ENCODE data around the gene MCTP1.

The MCTP1 gene

DNA sequence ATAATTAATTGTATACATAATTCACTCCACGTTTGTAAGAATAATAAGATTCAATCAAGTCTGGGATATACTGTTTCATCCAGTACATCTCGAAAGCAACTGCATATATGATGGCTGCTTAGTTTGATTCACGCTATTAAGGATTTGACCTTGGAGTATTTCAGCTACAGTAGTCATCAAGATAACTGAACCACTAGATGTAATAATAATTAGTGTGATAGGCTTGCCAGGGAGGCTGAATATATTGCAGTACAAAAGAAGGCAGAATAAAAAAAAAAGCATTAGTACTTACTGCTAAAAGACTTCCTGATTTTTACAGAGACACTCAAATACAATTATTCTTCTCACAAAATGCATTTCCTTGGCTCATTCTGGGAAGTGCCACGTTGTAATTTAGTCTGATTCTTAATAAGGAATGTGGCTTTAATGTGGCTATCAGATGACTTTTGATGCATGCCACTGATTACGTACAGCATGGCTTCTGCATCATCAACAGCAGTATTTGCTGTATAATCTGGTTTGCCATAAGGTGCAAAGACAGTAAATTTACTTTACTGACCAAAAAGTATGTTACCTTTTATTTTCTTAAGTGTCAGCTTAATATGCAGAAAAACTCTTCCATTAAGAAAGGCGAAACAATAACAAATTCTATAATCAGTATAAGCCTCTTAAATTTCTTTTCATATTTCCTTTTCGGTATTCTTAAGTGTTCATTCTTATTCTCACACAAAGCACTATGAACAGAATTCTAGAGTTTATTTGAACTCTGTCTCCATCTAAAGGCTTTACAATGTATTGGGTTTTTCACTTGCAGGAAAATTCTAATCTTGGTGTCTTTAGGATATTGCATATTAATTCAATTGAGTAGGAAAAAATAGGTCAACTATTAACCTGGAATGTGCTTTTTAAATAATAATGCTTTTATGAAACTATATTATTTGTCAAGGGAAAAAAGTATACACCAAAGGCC, 500.1 kb downstream of the MCTP1 start:
- no peaks in the 10 kb centered on the region for H3K9me3 Mint-ChIP-seq
- no peak overlapping the region for H3K4me3 Mint-ChIP-seq
- DNase-seq (no peak), ATAC-seq (replicated peaks) (no peak)
- no peak overlapping the region for H3K27ac Mint-ChIP-seq
- no peaks in the 10 kb centered on the region for H3K27me3 Mint-ChIP-seq
- no peaks in the 10 kb centered on the region for H3K4me1 Mint-ChIP-seq
- H3K36me3 Mint-ChIP-seq, result no peaks in the 10 kb centered on the region

DNA sequence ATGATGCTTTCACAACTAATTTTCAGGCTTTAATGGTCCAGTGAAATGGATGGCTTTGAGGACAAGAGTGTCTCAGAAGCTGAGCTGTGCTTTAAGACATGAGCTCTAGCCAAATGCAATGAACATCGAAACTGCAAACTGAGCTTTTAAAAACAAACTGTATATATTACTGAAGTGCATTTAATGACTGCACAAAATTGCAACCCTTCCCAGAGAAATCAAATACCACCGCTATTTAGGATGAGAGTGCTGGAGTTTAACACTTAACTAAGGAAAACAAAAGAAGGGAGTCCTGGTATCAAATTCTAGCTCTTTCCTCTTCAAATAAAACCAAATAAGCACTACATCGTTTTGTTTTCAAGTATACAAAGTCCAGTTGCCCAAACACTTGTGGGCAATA, 502.5 kb downstream of the MCTP1 start:
- DNase-seq (no peak), ATAC-seq (replicated peaks) (no peak)
- H3K27me3 Mint-ChIP-seq, result no peaks in the 10 kb centered on the region
- no peaks in the 10 kb centered on the region for H3K4me1 Mint-ChIP-seq
- H3K27ac Mint-ChIP-seq, result no peak overlapping the region
- no peak overlapping the region for H3K4me3 Mint-ChIP-seq
- H3K9me3 Mint-ChIP-seq, result no peaks in the 10 kb centered on the region
- H3K36me3 Mint-ChIP-seq, result no peaks in the 10 kb centered on the region

DNA sequence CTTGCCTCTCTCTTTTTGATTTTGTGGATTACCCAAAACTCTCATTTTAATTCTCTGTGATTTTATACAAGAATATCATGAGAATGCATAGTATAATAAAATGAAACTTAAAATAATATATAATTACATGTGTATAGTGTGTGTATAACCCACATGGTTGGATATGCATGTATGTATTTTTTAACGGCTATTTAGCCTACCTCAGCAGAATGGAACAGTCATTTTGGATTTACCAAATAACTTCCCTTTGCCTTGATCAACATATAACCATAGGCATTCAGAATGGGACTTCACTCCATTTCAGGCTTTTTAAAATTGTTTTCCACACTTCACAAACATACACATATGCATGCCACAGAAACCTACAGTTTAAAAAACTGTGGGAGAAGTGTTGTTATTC, 505.2 kb downstream of the MCTP1 start:
- no peaks in the 10 kb centered on the region for H3K4me1 Mint-ChIP-seq
- H3K27ac Mint-ChIP-seq, result no peak overlapping the region
- no peaks in the 10 kb centered on the region for H3K27me3 Mint-ChIP-seq
- DNase-seq (no peak), ATAC-seq (replicated peaks) (no peak)
- no peaks in the 10 kb centered on the region for H3K36me3 Mint-ChIP-seq
- H3K4me3 Mint-ChIP-seq, result no peak overlapping the region
- H3K9me3 Mint-ChIP-seq, result no peaks in the 10 kb centered on the region

DNA sequence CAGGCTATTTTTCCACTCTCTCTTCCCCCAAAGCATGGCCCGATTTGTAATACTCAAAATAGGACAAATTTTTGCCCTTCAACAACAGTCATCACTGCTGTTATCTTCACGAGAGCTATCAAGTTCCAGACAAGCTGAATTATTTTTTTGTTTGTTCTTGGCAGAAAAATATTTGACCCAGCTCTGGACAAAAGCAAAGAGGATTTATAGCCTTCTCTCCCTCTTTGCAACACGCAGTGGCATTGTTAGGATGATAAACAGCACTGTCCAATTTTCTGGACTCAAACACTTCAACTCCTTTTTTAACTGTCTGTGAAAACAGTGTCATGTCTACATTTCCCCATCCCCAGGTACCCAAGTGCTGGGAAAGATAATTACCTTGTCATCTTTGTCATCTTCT, 506.2 kb downstream of the MCTP1 start:
- no peaks in the 10 kb centered on the region for H3K36me3 Mint-ChIP-seq
- DNase-seq (no peak), ATAC-seq (replicated peaks) (no peak)
- no peak overlapping the region for H3K27ac Mint-ChIP-seq
- no peaks in the 10 kb centered on the region for H3K9me3 Mint-ChIP-seq
- H3K4me3 Mint-ChIP-seq, result no peak overlapping the region
- no peaks in the 10 kb centered on the region for H3K27me3 Mint-ChIP-seq
- H3K4me1 Mint-ChIP-seq, result no peaks in the 10 kb centered on the region

DNA sequence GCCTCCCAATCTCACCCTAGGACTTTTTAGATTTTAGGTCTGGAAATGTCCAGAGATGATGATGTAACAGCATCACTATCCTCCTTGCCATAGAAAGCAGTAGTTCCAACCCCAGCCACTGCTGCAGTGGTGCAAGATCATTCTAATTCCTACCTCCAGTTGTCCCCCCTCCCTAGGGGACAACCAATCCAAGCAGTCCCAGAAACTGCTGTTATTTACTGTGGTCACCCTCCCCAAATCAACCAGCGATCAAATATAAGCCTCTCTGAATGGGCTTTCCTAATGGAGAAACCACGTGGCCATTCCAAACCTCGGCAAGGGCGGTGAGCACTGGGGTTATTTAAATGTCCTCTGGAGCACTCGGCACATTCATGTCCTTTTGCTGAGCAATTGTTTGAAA, 506.6 kb downstream of the MCTP1 start:
- Mint-ChIP-seq H3K4me3 (no peak overlapping the region), H3K4me1 (no peaks in the 10 kb centered on the region), H3K9me3 (peaks cover 0 to 4% of the 10 kb centered on the region in 2 donors), H3K27me3 (no peaks in the 10 kb centered on the region), H3K27ac (no peak overlapping the region), H3K36me3 (peaks cover 2 to 4% of the 10 kb centered on the region in 2 donors)
- DNase-seq (no peak), ATAC-seq (replicated peaks) (no peak)

DNA sequence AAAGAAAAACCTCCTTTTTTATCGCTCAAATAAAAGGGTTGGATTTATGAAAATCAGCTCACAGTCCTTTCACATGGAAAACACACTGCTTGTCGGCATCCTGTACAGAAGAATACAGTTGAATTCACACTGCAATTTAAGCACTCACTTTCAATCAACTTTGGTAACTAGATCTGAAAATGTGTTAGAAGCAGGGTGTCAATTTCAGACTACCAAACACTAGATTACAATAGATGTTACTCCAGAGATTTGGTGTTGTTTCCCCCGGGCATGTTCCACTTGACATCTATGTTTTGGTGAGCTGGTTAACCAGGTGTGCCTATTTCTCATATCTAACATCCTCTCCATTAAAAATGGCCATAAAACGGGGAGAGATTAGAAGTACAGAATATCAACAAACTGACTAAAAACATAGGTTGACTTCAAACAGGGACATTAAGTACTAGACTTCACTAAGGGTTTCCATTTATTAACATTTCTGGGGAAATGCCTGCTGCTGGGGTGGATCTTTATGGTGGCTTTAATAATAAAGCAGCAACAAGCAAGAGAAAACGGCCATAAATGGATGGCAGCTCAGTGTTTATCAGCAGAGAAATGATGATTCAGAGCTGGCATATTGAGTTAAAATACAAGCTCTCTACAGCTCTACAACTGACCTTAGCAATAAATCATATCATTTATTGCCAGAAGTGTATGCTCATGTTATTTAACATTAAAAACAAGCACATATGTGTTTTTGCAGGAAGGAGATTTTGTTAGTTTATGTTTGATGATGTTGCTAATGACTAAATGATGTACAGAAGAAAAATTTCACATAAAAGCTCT, 507.6 kb downstream of the MCTP1 start:
- no peak for ATAC-seq (replicated peaks)
- peaks cover 0 to 4% of the 10 kb centered on the region in 2 donors for H3K9me3 Mint-ChIP-seq

DNA sequence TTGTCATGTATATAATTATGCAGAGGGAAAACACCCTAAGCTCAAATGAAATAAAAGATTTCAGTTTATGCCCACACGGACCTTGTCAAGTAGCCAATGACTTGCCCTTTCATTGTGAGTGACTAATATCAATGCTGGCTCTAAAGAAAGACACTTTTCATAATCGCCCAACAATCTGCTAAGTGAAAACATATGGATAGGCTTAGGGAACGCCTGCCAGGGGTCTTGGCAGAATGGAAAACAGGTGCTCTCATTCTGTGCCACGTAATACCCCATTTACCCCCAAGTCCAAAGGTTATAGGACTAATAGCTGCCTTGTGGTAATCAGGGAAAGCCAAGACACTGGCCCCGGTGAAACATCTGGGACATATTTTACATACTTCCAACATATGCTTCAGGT, 508.7 kb downstream of the MCTP1 start:
- ATAC-seq (replicated peaks), result no peak
- no peak overlapping the region for H3K27ac Mint-ChIP-seq
- no peak for DNase-seq
- H3K9me3 Mint-ChIP-seq, result peaks cover 0 to 4% of the 10 kb centered on the region in 2 donors
- no peaks in the 10 kb centered on the region for H3K4me1 Mint-ChIP-seq
- H3K4me3 Mint-ChIP-seq, result no peak overlapping the region
- H3K27me3 Mint-ChIP-seq, result no peaks in the 10 kb centered on the region
- H3K36me3 Mint-ChIP-seq, result peaks cover 2 to 4% of the 10 kb centered on the region in 2 donors

More for the DNA sequence above, 507.6 kb downstream of the MCTP1 start:
- no peaks in the 10 kb centered on the region for H3K27me3 Mint-ChIP-seq
- DNase-seq, result no peak
- no peak overlapping the region for H3K4me3 Mint-ChIP-seq
- no peaks in the 10 kb centered on the region for H3K4me1 Mint-ChIP-seq
- H3K27ac Mint-ChIP-seq, result no peak overlapping the region
- peaks cover 2 to 4% of the 10 kb centered on the region in 2 donors for H3K36me3 Mint-ChIP-seq

DNA sequence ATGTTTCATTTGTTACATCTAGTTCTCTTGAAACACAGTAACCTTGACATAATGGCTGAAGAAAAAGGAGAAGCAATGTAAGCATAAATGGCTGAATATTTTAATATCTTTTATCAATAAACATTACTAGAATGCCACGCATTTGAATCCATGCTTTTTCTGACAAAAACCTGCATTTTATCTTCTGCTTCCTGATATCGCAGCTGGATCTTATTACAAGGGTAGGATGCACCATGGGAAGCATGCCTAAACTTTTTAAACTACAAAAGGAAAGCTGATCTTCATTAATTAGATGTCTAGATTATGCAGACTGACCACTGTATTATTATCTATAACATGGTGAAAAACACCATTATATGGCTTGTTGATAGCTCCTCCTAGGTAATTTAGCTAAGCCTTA, 509.8 kb downstream of the MCTP1 start:
- Mint-ChIP-seq H3K4me1 (no peaks in the 10 kb centered on the region), H3K36me3 (peaks cover 2 to 4% of the 10 kb centered on the region in 2 donors), H3K27ac (no peak overlapping the region), H3K27me3 (no peaks in the 10 kb centered on the region), H3K9me3 (peaks cover 0 to 4% of the 10 kb centered on the region in 2 donors), H3K4me3 (no peak overlapping the region)
- DNase-seq (no peak), ATAC-seq (replicated peaks) (no peak)

DNA sequence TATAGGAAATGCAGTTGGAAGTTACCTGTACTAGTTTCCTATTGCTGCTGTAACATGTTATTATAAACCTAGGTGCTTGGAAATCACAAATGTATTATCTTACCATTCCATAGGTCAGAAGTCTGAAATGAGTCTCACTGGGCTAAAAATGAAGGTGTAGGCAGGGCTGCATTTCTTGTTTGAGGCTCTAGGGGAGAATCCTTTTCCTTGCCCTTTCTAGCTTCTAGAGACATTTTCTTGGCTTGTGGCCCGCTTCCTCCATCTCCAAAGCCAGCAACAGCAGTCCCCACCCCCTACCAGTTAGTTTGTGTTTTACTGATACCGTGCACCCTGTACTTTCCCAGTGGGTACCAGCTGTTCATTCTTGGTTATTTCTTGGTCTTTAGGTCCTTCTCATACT, 513.2 kb downstream of the MCTP1 start:
- Mint-ChIP-seq H3K27me3 (no peaks in the 10 kb centered on the region), H3K36me3 (peaks cover 2 to 4% of the 10 kb centered on the region in 2 donors), H3K27ac (no peak overlapping the region), H3K4me1 (no peaks in the 10 kb centered on the region), H3K4me3 (no peak overlapping the region), H3K9me3 (peaks cover 0 to 4% of the 10 kb centered on the region in 2 donors)
- no peak for DNase-seq
- ATAC-seq (replicated peaks), result peak; percentile 16 to 22

DNA sequence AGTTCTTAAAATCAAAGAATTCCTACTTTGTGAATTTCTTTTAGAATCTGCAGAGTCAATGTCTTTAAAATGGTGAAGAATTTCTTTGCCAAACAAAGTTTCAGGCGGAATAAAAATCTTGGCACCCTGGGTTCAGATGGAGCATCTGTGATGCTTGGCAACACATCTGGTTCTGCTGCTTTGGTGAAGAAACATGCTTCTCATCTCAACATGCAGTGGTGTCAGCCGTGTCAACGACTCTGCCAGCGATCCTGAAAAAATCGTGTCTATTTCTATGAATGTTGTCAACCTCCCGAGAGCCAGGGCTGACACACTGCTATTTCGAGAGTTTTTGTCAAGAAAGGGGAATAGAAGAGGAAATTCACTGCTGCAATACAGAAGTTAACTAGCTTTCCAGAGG, 514.9 kb downstream of the MCTP1 start:
- Mint-ChIP-seq H3K27me3 (no peaks in the 10 kb centered on the region), H3K36me3 (peaks cover 2 to 4% of the 10 kb centered on the region in 2 donors), H3K27ac (no peak overlapping the region), H3K4me3 (no peak overlapping the region), H3K4me1 (no peaks in the 10 kb centered on the region), H3K9me3 (peaks cover 0 to 4% of the 10 kb centered on the region in 2 donors)
- DNase-seq (no peak), ATAC-seq (replicated peaks) (no peak)

DNA sequence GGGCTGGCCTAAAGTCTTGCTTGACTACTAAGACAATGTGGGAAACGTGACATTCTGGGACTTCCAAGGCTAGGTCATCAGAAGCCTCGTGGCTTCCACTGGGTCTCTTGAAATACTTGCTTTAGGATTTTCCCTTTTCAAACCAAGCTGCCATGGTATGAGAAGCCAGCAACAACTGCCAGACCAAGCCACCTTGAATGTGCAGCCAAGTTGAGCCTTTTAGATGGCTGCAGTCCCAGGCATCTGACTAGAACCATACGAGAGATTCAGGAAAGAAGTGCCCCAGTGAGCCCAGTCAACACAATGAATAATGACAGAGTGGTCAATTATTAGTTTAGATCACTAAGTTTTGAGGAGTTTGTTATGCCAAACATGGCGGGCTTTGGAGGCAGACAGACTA, 523.1 kb downstream of the MCTP1 start:
- Mint-ChIP-seq H3K4me1 (no peaks in the 10 kb centered on the region), H3K36me3 (no peaks in the 10 kb centered on the region), H3K4me3 (no peak overlapping the region), H3K9me3 (peaks cover 0 to 4% of the 10 kb centered on the region in 2 donors), H3K27ac (no peak overlapping the region), H3K27me3 (no peaks in the 10 kb centered on the region)
- DNase-seq (no peak), ATAC-seq (replicated peaks) (no peak)

DNA sequence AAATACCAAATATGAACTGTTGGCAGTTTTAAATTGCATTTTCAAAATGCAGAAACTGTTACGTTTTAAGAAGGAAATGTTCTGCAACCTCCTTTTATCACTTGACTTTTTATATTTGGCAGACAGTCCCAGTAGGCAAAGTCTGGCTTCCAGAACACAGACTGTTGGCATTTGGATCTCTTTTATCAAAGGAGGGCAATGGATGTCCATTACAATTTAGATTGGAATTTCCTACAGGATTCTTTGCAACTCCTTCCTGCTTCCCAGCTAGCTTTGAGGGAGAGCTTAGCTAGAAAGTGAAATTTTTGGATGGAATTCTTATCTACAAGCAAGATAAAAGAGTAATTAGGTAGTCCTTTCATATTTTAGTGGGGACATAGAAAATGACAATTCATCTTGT, 523.8 kb downstream of the MCTP1 start:
- Mint-ChIP-seq H3K27me3 (no peaks in the 10 kb centered on the region), H3K27ac (no peak overlapping the region), H3K9me3 (peaks cover 0 to 4% of the 10 kb centered on the region in 2 donors), H3K4me1 (no peaks in the 10 kb centered on the region), H3K4me3 (no peak overlapping the region), H3K36me3 (no peaks in the 10 kb centered on the region)
- ATAC-seq (replicated peaks) (no peak), DNase-seq (no peak)

DNA sequence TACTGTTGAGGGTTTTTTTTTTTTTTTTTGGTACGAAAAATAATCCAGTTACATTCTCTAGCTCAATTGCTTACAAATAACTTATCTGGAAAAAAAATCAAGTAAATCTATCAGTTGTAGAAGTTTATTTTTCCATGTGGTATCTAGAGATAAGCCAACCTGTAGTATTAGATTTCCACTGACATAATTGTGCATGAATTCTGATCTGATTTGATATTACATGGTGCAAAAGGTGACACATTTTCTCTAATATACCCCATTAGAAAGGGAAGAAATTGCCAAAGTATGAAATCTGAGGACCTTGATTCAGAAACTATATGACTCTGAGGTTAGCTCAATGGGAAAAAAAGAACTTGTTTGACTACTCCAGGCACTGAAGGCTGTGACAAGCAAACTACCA, 524.9 kb downstream of the MCTP1 start:
- H3K4me3 Mint-ChIP-seq, result no peak overlapping the region

DNA sequence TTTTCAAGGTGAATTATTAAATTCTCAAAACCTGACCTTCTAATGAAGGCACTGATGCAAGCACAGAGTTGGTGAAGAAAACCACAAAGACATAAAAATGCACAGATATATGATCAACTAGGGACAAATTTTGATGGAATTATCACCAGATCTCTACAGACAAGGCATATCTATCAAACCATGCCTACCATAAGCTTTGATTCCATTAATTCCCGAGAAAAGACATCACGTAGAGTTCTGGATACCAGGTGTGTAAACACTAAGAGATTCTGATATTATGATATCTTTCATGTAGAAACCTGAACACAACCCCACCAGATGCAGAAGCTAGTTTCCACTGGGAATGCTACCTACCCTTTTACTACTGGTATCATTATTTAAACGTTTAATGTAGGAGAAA, 525.9 kb downstream of the MCTP1 start:
- Mint-ChIP-seq H3K9me3 (no peaks in the 10 kb centered on the region), H3K27me3 (no peaks in the 10 kb centered on the region), H3K4me1 (no peaks in the 10 kb centered on the region), H3K27ac (no peak overlapping the region), H3K36me3 (no peaks in the 10 kb centered on the region), H3K4me3 (no peak overlapping the region)
- DNase-seq, result no peak
- ATAC-seq (replicated peaks), result no peak

More for the DNA sequence above, 524.9 kb downstream of the MCTP1 start:
- peaks cover 0 to 4% of the 10 kb centered on the region in 2 donors for H3K9me3 Mint-ChIP-seq
- H3K36me3 Mint-ChIP-seq, result no peaks in the 10 kb centered on the region
- DNase-seq (no peak), ATAC-seq (replicated peaks) (no peak)
- H3K4me1 Mint-ChIP-seq, result no peaks in the 10 kb centered on the region
- H3K27me3 Mint-ChIP-seq, result no peaks in the 10 kb centered on the region
- H3K27ac Mint-ChIP-seq, result no peak overlapping the region

DNA sequence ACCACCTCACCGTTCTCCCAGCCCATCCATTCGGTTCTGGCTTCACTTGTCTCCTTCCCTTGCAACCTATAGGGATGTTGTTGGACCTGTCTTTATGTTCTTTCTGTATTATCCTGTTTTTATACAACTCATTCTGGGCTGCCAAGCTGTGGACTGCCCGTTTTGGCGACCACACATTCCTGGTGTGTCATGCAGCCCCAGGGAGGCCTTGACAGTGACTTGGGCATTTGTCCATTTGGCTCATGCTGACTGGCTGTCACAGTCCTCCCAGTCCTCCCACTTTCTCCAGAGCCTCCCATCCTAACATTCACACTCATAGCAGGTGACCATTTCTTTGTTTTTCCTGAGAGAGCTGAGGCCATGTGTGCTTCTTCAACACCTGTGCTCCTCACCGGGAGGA, 530.1 kb downstream of the MCTP1 start:
- no peak overlapping the region for H3K27ac Mint-ChIP-seq
- H3K4me3 Mint-ChIP-seq, result no peak overlapping the region
- H3K36me3 Mint-ChIP-seq, result no peaks in the 10 kb centered on the region
- ATAC-seq (replicated peaks) (no peak), DNase-seq (no peak)
- H3K4me1 Mint-ChIP-seq, result no peaks in the 10 kb centered on the region
- no peaks in the 10 kb centered on the region for H3K27me3 Mint-ChIP-seq
- no peaks in the 10 kb centered on the region for H3K9me3 Mint-ChIP-seq
